KOPT-K1 (cell line): ENCODE data around the gene GIPC3.

Source experiments
- H3K27ac ChIP-seq: fragments of 200-600 bp; sonication (generic); 2 replicates; pipeline ENCODE4 v1.5.1; 2016; ENCODE audit warnings: antibody characterized with exemption, mild to moderate bottlenecking, low read depth, low read length; ENCODE audit not compliant: poor library complexity, severe bottlenecking
- H3K36me3 ChIP-seq: fragments of 200-600 bp; sonication (generic); 2 replicates; pipeline ENCODE4 v1.5.1; 2017; ENCODE audit warnings: antibody characterized with exemption, mild to moderate bottlenecking, low read length, moderate library complexity; ENCODE audit not compliant: insufficient read depth
- H3K9me3 ChIP-seq: fragments of 200-600 bp; sonication (generic); 2 replicates; pipeline ENCODE4 v1.5.1; 2017; ENCODE audit warnings: antibody characterized with exemption, low read length, mild to moderate bottlenecking; ENCODE audit not compliant: insufficient read depth, poor library complexity, severe bottlenecking

The GIPC3 gene, protein sequence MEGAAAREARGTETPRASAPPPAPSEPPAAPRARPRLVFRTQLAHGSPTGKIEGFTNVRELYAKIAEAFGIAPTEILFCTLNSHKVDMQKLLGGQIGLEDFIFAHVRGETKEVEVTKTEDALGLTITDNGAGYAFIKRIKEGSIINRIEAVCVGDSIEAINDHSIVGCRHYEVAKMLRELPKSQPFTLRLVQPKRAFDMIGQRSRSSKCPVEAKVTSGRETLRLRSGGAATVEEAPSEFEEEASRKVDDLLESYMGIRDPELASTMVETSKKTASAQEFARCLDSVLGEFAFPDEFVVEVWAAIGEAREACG

DNA sequence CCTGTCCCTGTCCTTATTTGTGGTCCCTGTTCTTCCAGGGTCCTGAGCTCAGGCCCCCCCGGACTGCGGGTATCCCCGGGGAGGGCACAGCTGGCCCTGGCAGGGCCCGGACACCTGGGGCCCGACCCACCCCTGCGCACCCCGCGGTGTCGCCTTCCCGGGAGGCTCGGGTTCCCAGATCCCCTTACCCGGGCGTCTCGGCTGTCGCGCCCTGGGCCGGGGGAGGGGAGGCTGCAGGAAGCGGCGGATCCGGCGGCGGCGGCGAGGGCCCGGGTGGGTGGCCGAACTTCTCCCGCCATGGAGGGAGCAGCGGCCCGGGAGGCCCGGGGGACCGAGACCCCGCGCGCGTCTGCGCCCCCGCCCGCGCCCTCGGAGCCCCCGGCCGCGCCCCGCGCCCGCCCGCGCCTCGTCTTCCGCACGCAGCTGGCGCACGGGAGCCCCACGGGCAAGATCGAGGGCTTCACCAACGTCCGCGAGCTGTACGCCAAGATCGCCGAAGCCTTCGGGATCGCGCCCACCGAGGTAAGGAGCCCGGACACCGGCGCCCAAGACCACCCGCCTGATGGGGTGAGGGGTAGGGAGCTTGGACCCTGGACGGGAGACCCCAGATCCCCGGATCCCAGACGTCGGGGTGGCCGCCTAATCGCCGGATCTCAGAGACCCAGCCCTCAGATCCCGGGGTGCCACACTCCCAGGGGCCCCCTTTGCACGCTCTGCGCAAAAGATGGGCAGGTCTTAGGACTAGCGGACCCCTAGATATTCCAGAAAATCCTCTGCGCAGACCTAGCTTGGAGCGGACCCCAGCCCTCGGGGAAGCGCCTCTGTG is at the start of gene GIPC3:
Gene GIPC3, plus strand, starts transcription at position 178 of the 826 bp plus-strand sequence. Its CDS starts 120 bp downstream, at position 298.
- Histone ChIP-seq H3K9me3 (peaks cover 6% of the 10 kb centered on the region), H3K36me3 (no peaks in the 10 kb centered on the region), H3K27ac (no peak within 1 kb of the TSS)

DNA sequence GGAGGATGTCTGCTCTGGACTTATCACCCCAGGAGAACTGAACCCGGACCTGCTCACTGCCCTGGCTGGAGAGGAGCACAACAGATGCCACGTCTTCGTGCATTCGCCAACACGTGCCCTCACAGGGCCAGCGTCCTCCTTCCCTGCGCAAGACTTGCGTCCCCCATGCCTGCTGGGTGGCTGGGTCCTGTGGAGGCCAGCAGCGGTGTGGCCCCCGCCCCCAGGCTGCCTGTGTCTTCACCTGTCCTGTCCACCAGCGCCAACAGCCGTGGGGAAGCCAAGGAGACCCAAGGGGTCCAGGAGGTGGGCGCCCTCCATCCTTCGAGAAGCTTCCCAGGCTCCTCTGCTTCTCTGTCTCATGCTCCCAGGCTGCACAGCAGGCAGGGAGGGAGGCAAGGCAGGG is 49.7 kb upstream of the GIPC3 start:
- Histone ChIP-seq H3K9me3 (no peaks in the 10 kb centered on the region), H3K27ac (no peak overlapping the region), H3K36me3 (peaks cover 95% of the 10 kb centered on the region)

DNA sequence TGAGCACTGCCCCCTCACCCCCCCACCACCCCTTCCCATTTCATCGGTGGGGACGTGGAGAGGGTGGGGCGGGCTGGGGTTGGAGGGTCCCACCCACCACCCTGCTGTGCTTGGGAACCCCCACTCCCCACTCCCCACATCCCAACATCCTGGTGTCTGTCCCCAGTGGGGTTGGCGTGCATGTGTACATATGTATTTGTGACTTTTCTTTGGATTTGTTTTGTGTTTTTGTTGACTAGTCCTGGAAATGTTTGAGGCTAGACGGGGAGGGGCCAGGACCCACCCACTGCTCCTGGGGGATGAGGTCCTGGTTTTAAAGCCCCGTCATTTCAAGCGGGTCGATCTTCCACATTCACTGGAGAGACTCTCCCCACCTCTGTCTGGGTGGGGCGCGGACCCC is 49.3 kb upstream of the GIPC3 start:
- Histone ChIP-seq H3K36me3 (peaks cover 91% of the 10 kb centered on the region), H3K27ac (no peak overlapping the region), H3K9me3 (no peaks in the 10 kb centered on the region)

DNA sequence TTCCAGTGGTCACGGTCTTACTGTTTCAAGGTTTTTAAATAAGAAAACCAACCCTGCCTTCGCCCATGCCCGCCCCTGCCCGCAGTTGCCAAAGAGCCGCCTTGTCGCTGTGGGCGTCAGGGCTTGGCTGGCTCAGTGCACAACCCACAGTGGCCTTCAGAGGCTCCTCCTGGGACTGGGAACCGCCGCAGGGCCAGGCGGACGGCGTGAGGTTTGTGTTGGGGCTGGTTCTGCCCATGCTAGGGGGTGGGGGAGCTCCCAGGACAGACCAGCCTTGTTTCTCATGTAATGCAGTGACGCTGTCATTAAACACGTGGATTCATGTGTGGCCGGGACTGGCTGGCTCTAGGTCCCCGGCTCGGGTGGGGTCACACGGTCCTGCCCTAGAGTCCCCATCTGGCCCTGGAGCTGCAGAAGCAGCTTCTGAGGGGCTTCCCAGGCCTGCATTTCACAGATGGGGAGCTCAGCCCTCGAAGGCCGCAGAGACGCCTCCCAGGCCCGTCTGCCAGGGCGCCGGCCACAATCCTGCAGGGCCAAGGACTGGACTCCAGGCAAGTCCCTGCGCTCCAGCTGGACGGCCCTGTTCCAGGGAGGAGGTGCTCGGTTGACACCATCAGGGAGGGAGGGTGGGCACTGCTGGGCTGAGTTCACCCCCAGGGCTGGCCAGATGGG is 48.7 kb upstream of the GIPC3 start:
- Histone ChIP-seq H3K9me3 (no peaks in the 10 kb centered on the region), H3K27ac (no peak overlapping the region), H3K36me3 (peaks cover 85% of the 10 kb centered on the region)

DNA sequence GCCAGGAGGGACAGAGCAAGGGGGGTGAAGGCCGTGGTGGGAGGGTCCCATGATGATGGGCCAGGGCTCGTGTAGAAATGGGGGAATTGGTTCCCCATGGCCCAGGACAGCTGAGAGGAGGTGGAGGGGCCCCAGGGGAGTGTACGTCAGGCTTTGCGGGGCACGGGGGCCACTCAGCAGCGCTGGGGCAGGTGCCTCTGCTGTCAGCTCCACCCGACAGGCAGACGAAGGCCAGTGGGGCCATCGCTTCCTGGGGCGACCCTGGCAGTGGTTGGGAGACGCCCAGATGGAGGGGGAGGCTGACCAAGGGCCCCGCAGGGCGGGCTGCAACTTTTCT is 48.2 kb upstream of the GIPC3 start:
- Histone ChIP-seq H3K27ac (no peak overlapping the region), H3K36me3 (peaks cover 80% of the 10 kb centered on the region), H3K9me3 (no peaks in the 10 kb centered on the region)

DNA sequence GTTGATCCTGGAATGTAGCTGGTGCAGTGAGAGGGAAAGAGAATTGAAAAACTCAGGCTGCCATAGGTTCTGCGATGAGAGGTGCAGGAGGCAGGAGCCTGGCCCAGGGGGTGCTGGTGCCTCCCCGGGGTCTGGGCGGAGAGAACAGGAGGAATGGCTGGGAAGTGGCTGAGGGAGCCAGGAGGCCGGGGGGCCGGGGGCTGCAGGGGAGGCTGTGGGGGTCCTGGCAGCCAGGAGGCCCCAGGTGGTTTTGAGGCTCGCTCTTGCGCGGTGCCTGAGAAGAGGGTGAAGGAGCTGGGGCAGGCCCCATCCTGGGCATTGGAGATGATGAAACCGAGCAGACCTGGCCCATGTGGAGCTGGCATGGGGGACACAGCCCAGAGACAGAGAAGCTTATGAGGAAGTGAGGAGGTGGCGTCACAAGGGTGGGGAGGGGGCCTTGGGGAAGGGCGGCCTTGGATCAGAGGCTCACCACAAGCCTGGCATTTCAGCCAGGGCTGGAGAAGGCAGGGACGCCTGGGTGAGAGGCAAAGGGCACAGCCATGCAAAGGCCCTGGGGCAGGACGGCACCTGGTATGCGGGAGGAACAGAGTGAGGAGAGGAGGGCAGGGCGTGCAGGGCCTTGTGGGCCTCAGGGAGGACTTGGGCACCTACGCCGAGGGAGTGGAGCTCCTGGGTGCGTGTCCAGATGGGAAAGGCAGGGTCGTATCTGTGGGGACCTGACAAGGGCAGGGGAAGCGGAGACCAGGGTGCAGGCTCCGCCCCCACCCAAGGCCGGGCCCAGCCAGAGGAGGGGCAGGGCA is 47.6 kb upstream of the GIPC3 start:
- H3K36me3 ChIP-seq: peaks cover 74% of the 10 kb centered on the region
- no peak overlapping the region for H3K27ac ChIP-seq
- no peaks in the 10 kb centered on the region for H3K9me3 ChIP-seq

DNA sequence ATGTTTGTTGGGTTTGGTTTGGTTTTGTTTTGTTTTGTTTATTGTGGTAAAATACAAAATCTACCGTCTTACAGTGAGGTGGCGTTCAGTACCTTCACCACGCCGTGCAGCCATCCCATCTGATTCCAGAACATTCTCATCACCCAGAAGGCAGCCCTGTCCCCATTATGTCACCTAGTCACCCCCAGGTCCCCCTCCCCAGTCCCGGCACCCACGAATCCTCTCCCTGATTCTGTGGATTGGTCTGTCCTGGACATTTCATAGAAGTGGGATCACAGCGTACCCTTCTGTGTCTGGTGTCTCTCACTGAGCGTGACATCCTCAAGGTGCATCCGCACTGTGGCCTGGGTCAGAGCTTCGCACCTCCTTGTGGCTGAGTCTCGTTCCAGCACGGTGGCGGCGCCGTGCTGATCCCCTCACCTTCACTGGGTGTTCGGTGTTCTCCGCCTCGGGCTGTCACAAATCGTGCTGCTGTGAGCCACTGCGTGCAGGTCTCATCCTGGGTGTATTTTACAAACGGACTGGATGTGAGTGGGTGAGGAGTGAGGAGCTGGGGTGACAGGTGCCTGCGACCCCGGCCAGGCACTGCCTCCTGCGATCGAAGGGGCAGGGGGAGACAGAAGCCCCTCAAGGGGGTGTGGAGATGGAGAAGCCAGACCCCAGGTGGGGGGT is 46.9 kb upstream of the GIPC3 start:
- peaks cover 67% of the 10 kb centered on the region for H3K36me3 ChIP-seq
- H3K27ac ChIP-seq: no peak overlapping the region
- no peaks in the 10 kb centered on the region for H3K9me3 ChIP-seq

DNA sequence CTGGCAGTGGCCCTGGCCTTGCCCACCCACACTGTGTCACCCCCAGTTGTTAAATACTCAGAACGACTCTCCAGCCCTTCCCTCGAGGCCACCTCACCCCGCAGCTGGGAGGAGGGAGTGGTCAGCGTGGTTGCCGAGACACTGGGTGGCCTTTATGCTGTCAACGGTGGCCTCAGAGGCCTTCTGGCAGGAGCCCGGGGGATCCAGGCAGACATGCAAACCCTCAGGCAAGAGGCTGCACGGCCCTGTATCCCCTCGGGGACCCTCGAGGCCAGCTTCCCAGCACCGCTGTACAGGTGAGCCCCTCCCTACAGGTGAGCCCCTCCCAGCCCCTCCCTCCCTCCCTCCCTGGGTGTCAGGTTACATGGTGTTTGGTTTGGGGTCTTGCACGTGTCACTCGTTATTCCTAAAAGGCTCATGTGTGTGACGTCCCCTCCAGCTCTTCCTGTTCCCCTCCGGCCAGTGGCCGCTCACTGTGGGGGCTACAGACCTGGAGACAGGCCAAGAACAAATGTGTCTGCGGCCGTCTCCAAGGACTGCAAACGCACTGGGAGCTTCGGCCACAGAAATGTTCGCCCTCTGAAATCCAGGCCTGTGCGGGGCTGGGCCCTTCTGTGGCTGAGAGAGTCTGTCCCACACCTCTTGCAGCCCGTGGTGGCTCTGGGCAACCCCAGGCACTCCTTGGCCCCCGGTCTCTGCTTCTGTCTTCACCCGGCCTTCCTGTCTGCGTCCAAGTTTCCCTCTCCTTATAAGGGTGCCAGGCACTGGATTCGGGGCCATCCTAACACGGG is 46.1 kb upstream of the GIPC3 start, which contains the start of gene TEKTIP1:
Gene TEKTIP1, plus strand, starts transcription at position 210 of the 791 bp plus-strand sequence. Its CDS starts 4 bp downstream, at position 214.
- no peak within 1 kb of the TSS for H3K27ac ChIP-seq
- H3K36me3 ChIP-seq: peaks cover 67% of the 10 kb centered on the region
- no peaks in the 10 kb centered on the region for H3K9me3 ChIP-seq

DNA sequence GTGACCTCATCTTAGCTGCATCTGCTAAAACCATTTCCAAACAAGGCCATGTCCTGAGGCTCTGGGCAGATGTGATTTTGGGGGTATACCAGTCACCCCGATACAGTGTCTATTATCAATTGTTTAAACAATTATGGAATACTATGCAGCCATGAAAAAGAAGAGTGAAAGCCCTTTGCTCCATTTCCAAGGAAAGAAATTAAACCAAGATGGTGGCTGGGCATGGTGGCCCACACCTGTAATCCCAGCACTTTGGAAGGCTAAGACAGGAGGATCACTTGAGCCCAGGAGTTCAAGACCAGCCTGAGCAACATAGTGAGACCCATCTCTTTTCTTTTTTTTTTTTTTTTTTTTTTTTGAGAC is 45.5 kb upstream of the GIPC3 start:
- no peak overlapping the region for H3K27ac ChIP-seq
- H3K9me3 ChIP-seq: no peaks in the 10 kb centered on the region
- H3K36me3 ChIP-seq: peaks cover 67% of the 10 kb centered on the region

DNA sequence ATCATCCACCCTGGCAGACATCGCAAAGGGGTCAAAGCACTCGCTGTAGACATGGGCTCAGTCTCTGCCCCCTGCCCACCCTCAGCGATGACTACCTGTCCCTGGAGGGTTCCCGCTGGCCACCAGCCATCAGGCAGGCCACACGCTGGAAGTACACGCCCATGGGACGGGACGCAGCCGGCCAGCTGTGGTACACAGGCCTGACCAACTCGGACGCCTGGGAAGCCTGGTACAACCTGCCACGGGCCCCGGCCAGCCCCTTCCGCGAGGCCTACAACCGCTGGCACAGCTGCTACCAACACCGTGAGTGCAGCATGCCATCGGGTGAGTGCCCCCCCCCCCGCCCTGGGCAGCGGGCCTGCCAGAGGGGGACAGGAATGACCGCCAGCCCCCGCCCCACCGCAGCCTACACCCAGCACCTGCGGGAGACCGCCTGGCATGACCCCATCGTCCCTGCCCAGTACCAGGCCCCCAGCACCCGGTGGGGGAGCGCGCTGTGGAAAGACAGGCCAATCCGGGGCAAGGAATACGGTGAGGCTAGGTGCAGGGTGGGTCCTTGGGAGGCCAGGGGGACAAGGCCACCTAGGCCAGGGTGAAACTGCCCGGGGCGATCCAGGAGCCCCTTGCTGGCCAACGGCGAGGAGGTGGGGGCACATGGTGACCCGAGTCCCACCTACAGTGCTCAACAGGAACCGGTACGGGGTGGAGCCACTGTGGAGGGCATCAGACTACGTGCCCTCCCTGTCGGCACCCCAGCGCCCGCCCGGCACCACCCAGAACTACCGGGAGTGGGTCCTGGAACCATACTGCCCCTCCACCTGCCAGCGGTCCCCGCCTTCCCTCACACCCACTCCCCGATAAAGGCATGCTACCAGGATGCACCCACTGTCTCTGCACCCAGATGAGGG is 41.9 kb upstream of the GIPC3 start:
- H3K36me3 ChIP-seq: peaks cover 60% of the 10 kb centered on the region
- H3K9me3 ChIP-seq: no peaks in the 10 kb centered on the region
- no peak overlapping the region for H3K27ac ChIP-seq

DNA sequence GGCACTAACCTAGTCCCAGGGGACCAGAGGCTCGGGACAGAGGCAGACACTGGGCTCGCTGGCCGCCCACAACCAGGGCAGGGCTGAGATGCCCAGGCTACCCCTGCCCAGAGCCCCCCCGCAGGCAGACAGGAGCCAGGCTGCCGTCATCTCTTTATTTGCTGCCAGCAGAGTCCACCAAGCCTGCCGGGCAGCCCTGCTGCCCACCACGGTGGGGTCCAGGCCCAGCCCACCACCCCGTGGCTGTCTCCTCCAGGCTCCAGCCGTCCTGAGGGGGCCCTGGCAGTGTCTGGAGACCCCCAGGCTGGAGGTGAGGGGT is 41.3 kb upstream of the GIPC3 start:
- Histone ChIP-seq H3K9me3 (no peaks in the 10 kb centered on the region), H3K27ac (no peak overlapping the region), H3K36me3 (peaks cover 54% of the 10 kb centered on the region)

DNA sequence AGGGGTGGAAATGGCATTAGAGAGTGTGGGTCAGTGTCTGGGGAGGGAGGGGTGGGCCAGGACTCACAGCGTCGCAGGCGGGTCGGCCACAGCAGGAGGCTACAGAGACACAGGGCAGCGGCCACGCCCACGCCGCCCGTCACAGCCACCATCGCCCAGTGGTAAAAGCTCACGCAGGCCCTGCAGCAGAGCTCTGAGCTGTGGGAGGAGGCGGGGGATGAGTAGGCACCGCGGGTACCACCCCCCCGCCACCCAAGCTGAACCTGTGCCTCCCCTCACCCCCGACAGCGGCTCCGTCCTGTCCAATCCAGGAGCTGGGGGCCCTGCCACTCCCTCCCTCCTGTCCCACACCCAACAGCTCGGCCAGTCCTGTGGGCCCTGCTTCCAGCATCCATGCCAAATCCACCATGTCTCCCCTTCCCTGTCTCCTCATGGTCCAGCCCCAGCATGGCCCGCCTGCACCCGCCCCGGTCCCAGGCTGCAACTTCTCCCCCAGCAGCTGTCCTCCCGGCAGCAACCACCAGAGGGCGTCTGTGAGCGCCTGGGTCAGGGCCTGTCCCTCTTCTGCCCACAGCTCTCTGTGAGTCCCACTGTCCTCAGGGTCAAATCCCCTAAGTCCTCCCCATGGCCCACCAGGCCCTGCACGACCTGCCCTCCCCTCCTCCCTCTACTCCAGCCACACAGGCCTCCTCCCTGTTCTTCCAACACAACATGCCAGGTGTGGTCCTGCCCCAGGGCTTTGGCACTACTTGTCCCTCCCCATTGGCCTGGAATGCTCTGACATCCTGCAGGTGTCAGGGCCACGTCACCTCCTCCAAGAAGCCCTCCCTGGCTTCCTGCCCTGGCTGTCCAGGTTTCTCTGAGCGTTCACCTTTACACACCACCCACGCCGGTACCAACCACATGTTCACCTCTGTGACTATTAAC is 40.3 kb upstream of the GIPC3 start:
- Histone ChIP-seq H3K9me3 (no peaks in the 10 kb centered on the region), H3K27ac (no peak overlapping the region), H3K36me3 (peaks cover 44% of the 10 kb centered on the region)
